Measurements from ENCODE around the gene ATCAY.

- TF ChIP-seq CTCF (IDR thresholded peaks at IDR 0.05; ENCODE audit: low read depth, low read length): no peak
- TF ChIP-seq EZH2phosphoT487 (IDR thresholded peaks at IDR 0.05; ENCODE audit: low read depth): no peak
Observed at GRCh38 chr19:3966051-3967017, 85.8 kb downstream of the ATCAY start.

All from OCI-LY3 (cell line).